Uterus (tissue), 4 donors: ENCODE measurements around the gene ADAM33. TPM values are rescaled to one million over a fixed set of nuclear protein-coding genes. Genes with fewer than 3 reads are reported as not detected.

Source experiments
- DNase-seq, 2 donors: peaks; one replicate each; pipeline ENCODE4 v3.0.0-alpha.2; 2019 to 2020
- H3K27ac ChIP-seq, 2 donors: fragments of 200-600 bp; sonication (generic); 1 replicate in 1 of 2; 2 replicates in 1 of 2; pipeline ENCODE4 v1.5.1; 2016 to 2018
- H3K27me3 ChIP-seq, 2 donors: fragments of 200-600 bp; sonication (generic); one replicate each; pipeline ENCODE4 v1.5.1; 2018 to 2019; ENCODE audit warnings: control low read depth in 1 of 2
- H3K36me3 ChIP-seq, 2 donors: fragments of 200-600 bp; sonication (generic); one replicate each; pipeline ENCODE4 v1.5.1; 2019; ENCODE audit warnings: control low read depth in 1 of 2
- H3K4me1 ChIP-seq, 2 donors: fragments of 200-600 bp; sonication (generic); one replicate each; pipeline ENCODE4 v1.5.1; 2018 to 2019; ENCODE audit warnings: control low read depth in 1 of 2
- H3K4me3 ChIP-seq, 2 donors: fragments of 200-600 bp; sonication (generic); 1 replicate in 1 of 2; 2 replicates in 1 of 2; pipeline ENCODE4 v1.5.1; 2018 to 2019; ENCODE audit warnings: mild to moderate bottlenecking in 1 of 2
- H3K9me3 ChIP-seq, 2 donors: fragments of 200-600 bp; sonication (generic); one replicate each; pipeline ENCODE4 v1.5.1; 2019; ENCODE audit warnings: control low read depth in 1 of 2
- CTCF ChIP-seq, 4 experiments: fragments of 200-600 bp in 2 of 4; fragments of 450-650 bp in 2 of 4; sonication (generic) in 2 of 4; IDR thresholded peaks; one replicate each; pipeline ENCODE4 v1.5.1; 2016 to 2019; ENCODE audit warnings: antibody characterized with exemption in 4 of 4, mild to moderate bottlenecking in 2 of 4, moderate library complexity in 1 of 4
- POLR2A ChIP-seq, 2 donors: fragments of 450-650 bp; IDR thresholded peaks; one replicate each; pipeline ENCODE4 v1.6.1; 2016; ENCODE audit warnings: antibody characterized with exemption in 2 of 2, mild to moderate bottlenecking in 1 of 2, moderate library complexity in 1 of 2
- intact Hi-C: fragments of 100-400 bp; cut with DNase I; formaldehyde crosslinking; loops from one replicate; pipeline ENCODE4 v1.15.1; 2023; ENCODE audit warnings: low total_unique reads
- total RNA-seq, 4 donors: library from RNA; depleted of rRNA in 3 of 4; stranded (reverse); fragments of >200 nt in 3 of 4; gene quantifications; one replicate each; pipeline versions ENCODE4 v1.1.0 to v1.2.4, GENCODE V29; 2014 to 2023
- donor health status: DM: yes; HTN: yes; CAD: no.

Gene ADAM33
- total RNA-seq, 4 donors from 2014 or later, result 66.5 to 215 (median 128) TPM

GRCh38 chr20:3728876-3729275 lies 47.1 kb upstream of the ADAM33 start:
- Histone ChIP-seq H3K27ac (peak overlapping the region; percentile 87 to 95), H3K27me3 (no peaks in the 10 kb centered on the region), H3K9me3 (no peaks in the 10 kb centered on the region), H3K36me3 (no peaks in the 10 kb centered on the region), H3K4me3 (no peak overlapping the region), H3K4me1 (peaks cover 0 to 8% of the 10 kb centered on the region in 2 donors)
- no peak for DNase-seq
- intact Hi-C loops, result no loop called here
- no peak for TF ChIP-seq CTCF (IDR thresholded peaks at IDR 0.05)
- TF ChIP-seq POLR2A (IDR thresholded peaks at IDR 0.05), result no peak

GRCh38 chr20:3728354-3728753 lies 46.5 kb upstream of the ADAM33 start:
- Histone ChIP-seq H3K36me3 (no peaks in the 10 kb centered on the region), H3K9me3 (no peaks in the 10 kb centered on the region), H3K27ac (peak overlapping the region; percentile 87 to 95), H3K27me3 (no peaks in the 10 kb centered on the region), H3K4me3 (no peak overlapping the region), H3K4me1 (peaks cover 0 to 5% of the 10 kb centered on the region in 2 donors)
- TF ChIP-seq CTCF (IDR thresholded peaks at IDR 0.05) (no peak), POLR2A (IDR thresholded peaks at IDR 0.05) (no peak)
- intact Hi-C loops, result no loop called here
- DNase-seq, result no peak

- peak overlapping the region in 1 of 2 donors; percentile 16 for H3K4me3 ChIP-seq
- no peaks in the 10 kb centered on the region for H3K27me3 ChIP-seq
- H3K36me3 ChIP-seq, result no peaks in the 10 kb centered on the region
- TF ChIP-seq CTCF (IDR thresholded peaks at IDR 0.05) (peak in 1 of 4 experiments; percentile 16), POLR2A (IDR thresholded peaks at IDR 0.05) (peak; percentile 16)
- no peaks in the 10 kb centered on the region for H3K9me3 ChIP-seq
- intact Hi-C loops, result no loop called here
- peak overlapping the region; percentile 87 to 95 for H3K27ac ChIP-seq
- H3K4me1 ChIP-seq, result peaks cover 0 to 4% of the 10 kb centered on the region in 2 donors
- DNase-seq, result peak; percentile 72 to 75
Observed at GRCh38 chr20:3727401-3728021, 45.7 kb upstream of the ADAM33 start.

GRCh38 chr20:3724356-3724755 lies 42.5 kb upstream of the ADAM33 start:
- Histone ChIP-seq H3K27me3 (no peaks in the 10 kb centered on the region), H3K4me1 (no peaks in the 10 kb centered on the region), H3K36me3 (no peaks in the 10 kb centered on the region), H3K4me3 (no peak overlapping the region), H3K27ac (no peak overlapping the region), H3K9me3 (no peaks in the 10 kb centered on the region)
- TF ChIP-seq POLR2A (IDR thresholded peaks at IDR 0.05) (no peak), CTCF (IDR thresholded peaks at IDR 0.05) (no peak)
- intact Hi-C loops, result no loop called here
- no peak for DNase-seq

- intact Hi-C loops, result no loop called here
- Histone ChIP-seq H3K4me1 (no peaks in the 10 kb centered on the region), H3K36me3 (no peaks in the 10 kb centered on the region), H3K27ac (no peak overlapping the region), H3K9me3 (no peaks in the 10 kb centered on the region), H3K4me3 (no peak overlapping the region), H3K27me3 (no peaks in the 10 kb centered on the region)
- no peak for DNase-seq
- TF ChIP-seq POLR2A (IDR thresholded peaks at IDR 0.05), result no peak
- TF ChIP-seq CTCF (IDR thresholded peaks at IDR 0.05), result no peak
Observed at GRCh38 chr20:3723284-3723683, 41.5 kb upstream of the ADAM33 start.
